ENCODE results near the gene MRPS18B. TPM values are rescaled to one million over a fixed set of nuclear protein-coding genes. Genes with fewer than 3 reads are reported as not detected.

The MRPS18B gene
- total and polyA plus RNA-seq, 2 of the 13 experiments (the other 11 are each of a cell fraction or from before 2014, with no cell fraction given) = 125 to 131 TPM

- TF ChIP-seq USF2 (IDR thresholded peaks at IDR 0.05; ENCODE audit: low read depth, low read length) (no peak), USF2 (CRISPR knock-in tag; IDR thresholded peaks at IDR 0.05; ENCODE audit: borderline replicate concordance) (no peak), ATF5 (CRISPR knock-in tag; IDR thresholded peaks at IDR 0.05; ENCODE audit: low read depth) (peak; percentile 32; the same call in 1 of the 2 replicates), FOXK1 (CRISPR knock-in tag; IDR thresholded peaks at IDR 0.05; ENCODE audit: borderline replicate concordance, low read depth) (0 out of 2 replicates have a peak, but pooled peaks have one; percentile 8), ZNF589 (CRISPR knock-in tag; conservative IDR thresholded peaks at IDR 0.05) (peak; percentile 38; the same call in 1 of the 2 replicates), ZNF816 (CRISPR knock-in tag; IDR thresholded peaks at IDR 0.05; ENCODE audit: borderline replicate concordance) (peak; percentile 7; the same call in 1 of the 2 replicates), RBM22 (optimal IDR thresholded peaks at IDR 0.05; ENCODE audit: low read length) (peak; percentile 99), AFF4 (CRISPR knock-in tag; IDR thresholded peaks at IDR 0.05) (peak; percentile 11; the same call in 1 of the 2 replicates), GMEB2 (CRISPR knock-in tag; IDR thresholded peaks at IDR 0.05; ENCODE audit: low read depth) (0 out of 2 replicates have a peak, but pooled peaks have one; percentile 12), ZFP82 (CRISPR knock-in tag; IDR thresholded peaks at IDR 0.05; ENCODE audit: borderline replicate concordance) (peak; percentile 85), KDM4B (CRISPR knock-in tag; IDR thresholded peaks at IDR 0.05) (no peak), CCDC6 (CRISPR knock-in tag; IDR thresholded peaks at IDR 0.05) (no peak), TBP (CRISPR knock-in tag; IDR thresholded peaks at IDR 0.05) (peak; percentile 75; the same call in 1 of the 2 replicates), TCF7L2 (IDR thresholded peaks at IDR 0.05; ENCODE audit: low read depth, low read length) (no peak), CCAR2 (optimal IDR thresholded peaks at IDR 0.05; ENCODE audit: low read depth, low read length) (peak; percentile 54), PAXIP1 (CRISPR knock-in tag; conservative IDR thresholded peaks at IDR 0.05) (0 out of 2 replicates have a peak, but pooled peaks have one; percentile 13)
These were observed 3.4 kb upstream of the MRPS18B start (continued) for GRCh38 chr6:30614044-30614842.

Data from HepG2 (cell line).